B cell (primary cell): ENCODE measurements around the gene CRK.

ENCODE experiments used
- EZH2 ChIP-seq: IDR thresholded peaks from 2 replicates; pipeline ENCODE4 v1.6.1; 2012; ENCODE audit warnings: borderline replicate concordance, low read depth, mild to moderate bottlenecking, moderate library complexity, low read length; ENCODE audit not compliant: insufficient read depth, poor library complexity, severe bottlenecking
- TF ChIP-seq, protein P1 (sequence below): fragments of 200-600 bp; IDR thresholded peaks from one replicate; pipeline ENCODE4 v1.8.0; 2022; ENCODE audit warnings: antibody characterized with exemption, mild to moderate bottlenecking

DNA sequence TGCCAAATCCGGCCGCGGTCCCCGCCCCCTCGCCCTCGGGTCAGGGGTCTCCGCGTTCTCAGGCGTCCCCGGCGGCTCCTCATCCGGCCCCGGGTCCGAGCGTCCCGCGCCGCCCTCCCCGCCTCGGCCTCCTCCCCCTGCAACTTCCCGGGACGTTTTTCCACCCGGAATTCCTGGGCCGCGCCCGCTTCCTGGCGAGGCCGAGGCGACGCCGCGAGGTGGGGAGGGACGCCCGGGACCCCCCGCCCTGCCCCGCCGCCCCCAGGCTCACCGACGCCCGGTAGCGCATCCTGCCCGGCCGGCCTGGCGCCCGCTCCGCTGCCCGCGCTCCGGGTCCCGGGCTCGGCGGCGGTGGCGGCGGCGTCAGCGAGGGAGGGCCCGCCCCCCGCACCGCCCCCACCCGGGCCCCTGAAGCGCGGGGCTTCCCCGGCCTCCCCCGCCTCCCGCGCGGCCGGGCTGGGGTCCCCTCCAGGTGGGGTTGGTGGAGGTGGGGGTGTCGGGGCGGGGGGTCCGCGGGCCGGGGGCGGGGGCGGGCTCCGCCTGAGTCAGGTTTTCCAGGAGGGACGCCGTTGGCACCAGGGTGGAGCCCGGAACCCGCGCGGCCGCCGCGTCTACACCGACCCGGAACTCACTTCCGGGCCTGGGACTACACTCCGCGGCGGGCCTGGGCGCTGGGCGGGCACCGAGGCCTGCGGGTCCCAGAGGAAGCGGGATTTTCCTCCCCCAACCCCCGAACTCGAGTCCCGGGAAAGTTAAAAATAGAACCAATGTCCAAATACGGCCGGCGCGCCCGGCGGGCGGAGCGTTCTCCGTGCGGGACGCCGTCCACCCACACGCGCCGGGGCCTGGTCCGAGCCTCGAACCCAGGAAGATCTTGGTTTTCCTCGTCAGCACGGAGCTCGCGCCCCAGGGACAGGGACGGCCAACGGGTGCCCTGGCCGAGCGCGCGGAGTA, 29.7 kb upstream of the CRK start:
- no peak for TF ChIP-seq EZH2
- TF ChIP-seq, protein P1, sequence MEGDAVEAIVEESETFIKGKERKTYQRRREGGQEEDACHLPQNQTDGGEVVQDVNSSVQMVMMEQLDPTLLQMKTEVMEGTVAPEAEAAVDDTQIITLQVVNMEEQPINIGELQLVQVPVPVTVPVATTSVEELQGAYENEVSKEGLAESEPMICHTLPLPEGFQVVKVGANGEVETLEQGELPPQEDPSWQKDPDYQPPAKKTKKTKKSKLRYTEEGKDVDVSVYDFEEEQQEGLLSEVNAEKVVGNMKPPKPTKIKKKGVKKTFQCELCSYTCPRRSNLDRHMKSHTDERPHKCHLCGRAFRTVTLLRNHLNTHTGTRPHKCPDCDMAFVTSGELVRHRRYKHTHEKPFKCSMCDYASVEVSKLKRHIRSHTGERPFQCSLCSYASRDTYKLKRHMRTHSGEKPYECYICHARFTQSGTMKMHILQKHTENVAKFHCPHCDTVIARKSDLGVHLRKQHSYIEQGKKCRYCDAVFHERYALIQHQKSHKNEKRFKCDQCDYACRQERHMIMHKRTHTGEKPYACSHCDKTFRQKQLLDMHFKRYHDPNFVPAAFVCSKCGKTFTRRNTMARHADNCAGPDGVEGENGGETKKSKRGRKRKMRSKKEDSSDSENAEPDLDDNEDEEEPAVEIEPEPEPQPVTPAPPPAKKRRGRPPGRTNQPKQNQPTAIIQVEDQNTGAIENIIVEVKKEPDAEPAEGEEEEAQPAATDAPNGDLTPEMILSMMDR, result no peak
